ENCODE data around the gene FBXL14.

FBXL14 gene

DNA sequence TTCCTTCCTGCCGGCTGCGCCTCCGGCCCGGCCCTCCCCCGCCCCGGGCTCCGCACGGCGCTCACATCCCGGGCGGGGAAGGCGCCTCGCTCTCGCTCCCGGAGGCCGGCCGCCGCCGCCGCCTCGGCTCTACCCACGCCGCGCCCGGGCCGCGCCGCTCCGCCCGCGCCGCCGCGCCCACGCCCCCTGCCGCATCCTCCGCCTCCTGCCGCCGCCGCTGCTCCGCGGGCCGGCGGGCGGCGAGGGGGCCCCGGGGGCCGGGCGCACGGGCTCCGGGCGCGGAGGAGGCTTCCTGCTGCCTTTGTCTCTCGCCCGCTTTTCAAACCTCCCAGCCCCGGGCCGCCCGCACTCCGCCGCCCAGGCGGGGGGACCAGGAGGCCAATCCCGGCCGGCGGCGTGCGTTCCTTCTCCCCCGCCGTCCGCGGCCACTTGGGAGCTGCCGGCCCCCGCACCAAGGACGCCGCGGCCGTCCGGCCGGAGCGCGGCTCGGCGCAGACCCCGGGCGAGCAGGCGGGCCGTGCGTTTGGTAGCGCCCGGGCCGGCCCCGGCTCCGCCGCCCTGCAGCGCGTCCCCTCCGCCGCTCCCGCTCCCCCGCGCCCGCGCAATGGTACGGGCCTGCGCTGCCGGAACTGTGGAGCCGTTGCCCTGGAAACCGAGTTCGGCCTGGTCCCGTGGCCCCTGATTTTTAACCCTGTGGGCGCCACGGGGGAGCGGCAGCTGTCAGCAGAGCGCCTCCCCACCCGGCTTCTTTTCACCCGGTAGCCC is at the start of gene FBXL14:
Gene FBXL14 (minus strand): TSS at position 321 of the 765 bp plus-strand sequence. CDS start 515 bp downstream, outside the sequence.
- DNase-seq = peak; percentile 77 to 79

DNA sequence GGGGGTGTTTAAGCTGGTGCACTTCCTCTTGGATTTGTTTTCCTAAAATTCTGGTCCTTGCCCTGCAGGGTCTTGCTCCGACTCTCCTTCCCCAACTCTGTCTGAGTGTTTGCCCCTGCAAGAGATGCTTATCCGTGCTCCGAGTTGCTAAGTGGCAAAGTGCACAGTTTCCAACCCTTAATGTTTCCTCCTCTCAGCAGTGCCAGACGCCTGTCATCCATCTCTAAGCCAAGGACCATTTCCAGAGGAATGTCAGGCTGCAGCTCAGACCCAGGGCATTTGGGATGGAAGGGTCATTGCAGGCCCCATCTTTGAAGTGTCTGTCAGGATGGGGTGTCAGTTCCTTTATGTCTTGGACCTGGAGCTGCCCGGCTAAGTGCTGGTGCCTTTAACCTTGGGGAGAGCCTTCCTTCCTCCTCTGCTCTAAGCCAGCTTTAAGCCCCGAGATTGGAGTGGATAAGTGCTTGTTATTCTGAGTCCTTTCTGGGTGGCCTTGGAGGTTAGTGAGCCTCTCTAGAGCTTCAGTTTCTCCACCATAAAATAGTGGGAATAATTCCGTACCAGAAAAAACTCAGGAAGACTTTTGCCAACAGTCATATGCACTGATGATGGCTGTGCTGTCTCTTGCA is 49.6 kb upstream of the FBXL14 start:
- DNase-seq = no peak

- DNase-seq = no peak
Measured at GRCh38 chr12:1643043-1643442, 48.7 kb upstream of the FBXL14 start.

- DNase-seq = no peak
Measured at GRCh38 chr12:1642513-1642912, 48.1 kb upstream of the FBXL14 start.

DNA sequence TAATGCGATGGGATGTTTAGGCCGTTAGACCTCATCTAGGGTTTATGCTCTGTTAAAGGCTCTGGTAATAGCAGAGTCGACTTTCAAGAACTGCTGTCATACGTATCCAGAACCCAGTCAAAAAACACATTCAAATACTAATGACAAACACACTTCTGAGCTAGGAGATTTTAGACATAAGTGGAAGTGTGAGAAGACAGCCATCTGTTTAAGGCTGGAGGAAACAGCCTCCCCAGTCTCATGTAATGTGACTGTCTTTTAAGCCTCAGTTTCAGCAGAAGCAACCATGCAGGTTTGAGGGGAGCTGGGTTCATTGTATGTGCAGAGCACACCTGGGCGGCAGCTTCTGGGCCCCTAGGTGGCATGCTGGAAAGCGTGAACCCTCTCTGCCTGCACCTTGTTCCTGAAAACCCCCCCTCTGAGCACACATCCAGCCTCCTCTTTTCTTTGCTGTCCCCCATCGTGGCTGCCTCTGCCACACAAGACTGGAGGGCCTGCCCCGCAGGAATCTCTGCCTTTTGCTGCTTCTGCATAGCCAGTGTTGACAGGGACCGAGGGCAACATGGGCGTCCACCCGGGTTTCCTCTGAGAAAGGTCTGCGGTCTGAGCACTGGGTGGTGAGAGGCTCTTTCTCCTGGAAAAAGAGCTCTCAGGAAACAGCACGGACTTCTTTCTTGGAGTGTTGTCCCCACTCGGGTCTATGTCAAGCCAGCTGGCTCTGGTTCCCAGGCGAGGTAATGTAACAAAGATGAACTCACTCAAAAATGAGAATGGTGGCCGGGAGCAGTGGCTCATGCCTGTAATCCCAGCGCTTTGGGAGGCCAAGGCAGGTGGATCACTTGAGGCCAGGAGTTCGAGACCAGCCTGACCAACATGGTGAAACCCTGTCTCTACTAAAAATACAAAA is 46.2 kb upstream of the FBXL14 start:
- DNase-seq = no peak

DNA sequence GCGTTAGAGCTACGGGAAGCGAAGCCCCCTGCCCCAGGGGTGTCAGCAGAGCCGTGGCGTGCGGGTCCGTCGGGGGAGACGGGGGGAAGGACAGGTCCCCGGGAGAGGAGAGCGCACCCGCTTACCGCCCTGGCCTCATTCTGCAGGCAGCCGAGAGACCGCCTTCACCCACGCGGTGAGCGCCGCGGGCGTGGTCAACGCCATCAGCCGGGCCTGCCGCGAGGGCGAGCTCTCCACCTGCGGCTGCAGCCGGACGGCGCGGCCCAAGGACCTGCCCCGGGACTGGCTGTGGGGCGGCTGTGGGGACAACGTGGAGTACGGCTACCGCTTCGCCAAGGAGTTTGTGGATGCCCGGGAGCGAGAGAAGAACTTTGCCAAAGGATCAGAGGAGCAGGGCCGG is 45.2 kb upstream of the FBXL14 start:
- no peak for DNase-seq

- no peak for DNase-seq
Measured at GRCh38 chr12:1638203-1638602, 43.8 kb upstream of the FBXL14 start.

DNA sequence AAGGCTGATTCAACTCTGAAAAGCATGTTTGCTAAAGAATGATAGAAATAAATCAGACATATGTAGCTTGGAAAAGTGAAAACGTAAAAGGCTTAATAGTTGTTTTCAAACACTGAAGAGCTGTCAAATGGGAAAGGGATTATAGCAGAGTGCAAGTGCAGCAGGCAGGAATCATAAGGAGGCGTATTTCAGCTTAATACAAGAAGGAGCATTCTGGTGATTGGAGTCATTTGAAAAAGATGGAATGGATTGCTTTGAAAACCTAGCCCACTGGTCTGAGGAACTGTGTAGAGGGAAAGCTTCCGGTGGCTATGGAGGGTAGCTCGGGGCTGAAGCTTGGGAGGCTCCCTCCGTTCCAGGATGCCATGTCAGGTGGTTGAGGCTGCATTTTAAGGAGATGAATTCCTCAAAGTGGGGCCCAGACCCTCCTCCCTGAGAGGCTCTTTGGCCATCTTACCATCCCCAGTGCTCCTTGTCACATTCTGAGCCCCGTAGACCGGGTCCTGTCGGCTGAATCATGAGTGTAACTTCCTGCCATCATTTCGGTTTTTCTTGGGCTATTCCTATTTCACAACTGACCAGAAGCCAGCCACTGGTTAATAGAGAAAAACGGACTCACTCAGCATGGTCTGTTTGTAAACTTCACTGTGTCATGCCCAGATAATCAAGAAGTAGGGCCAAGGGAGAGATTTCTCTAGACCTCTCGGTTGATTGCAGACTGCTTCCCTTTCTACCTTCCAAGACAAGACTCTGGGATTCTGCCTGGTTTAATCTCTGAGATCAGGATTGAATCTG is 41.1 kb upstream of the FBXL14 start:
- DNase-seq = peak; percentile 90 to 93

GRCh38 chr12:1634590-1635191 is 40.3 kb upstream of the FBXL14 start:
- DNase-seq = peak; percentile 77 to 80

- DNase-seq = no peak
Measured at GRCh38 chr12:1634149-1634548, 39.8 kb upstream of the FBXL14 start.

GRCh38 chr12:1633459-1633858 is 39.1 kb upstream of the FBXL14 start:
- peak; percentile 75 to 80 for DNase-seq

DNA sequence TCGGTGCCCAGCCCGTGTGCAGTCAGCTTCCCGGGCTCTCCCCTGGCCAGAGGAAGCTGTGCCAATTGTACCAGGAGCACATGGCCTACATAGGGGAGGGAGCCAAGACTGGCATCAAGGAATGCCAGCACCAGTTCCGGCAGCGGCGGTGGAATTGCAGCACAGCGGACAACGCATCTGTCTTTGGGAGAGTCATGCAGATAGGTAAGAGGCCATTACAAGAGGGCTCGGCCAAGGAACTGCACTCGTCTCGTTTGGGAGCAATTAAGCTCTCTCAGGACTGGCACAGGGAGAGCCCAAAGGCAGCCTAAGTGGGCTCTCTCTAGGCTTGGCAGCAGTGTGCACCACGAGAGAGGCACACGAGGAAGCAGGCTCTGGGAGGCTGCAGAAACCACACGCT is 38.3 kb upstream of the FBXL14 start:
- DNase-seq = no peak

- DNase-seq = no peak
Measured at GRCh38 chr12:1630827-1631591, 36.6 kb upstream of the FBXL14 start.

DNA sequence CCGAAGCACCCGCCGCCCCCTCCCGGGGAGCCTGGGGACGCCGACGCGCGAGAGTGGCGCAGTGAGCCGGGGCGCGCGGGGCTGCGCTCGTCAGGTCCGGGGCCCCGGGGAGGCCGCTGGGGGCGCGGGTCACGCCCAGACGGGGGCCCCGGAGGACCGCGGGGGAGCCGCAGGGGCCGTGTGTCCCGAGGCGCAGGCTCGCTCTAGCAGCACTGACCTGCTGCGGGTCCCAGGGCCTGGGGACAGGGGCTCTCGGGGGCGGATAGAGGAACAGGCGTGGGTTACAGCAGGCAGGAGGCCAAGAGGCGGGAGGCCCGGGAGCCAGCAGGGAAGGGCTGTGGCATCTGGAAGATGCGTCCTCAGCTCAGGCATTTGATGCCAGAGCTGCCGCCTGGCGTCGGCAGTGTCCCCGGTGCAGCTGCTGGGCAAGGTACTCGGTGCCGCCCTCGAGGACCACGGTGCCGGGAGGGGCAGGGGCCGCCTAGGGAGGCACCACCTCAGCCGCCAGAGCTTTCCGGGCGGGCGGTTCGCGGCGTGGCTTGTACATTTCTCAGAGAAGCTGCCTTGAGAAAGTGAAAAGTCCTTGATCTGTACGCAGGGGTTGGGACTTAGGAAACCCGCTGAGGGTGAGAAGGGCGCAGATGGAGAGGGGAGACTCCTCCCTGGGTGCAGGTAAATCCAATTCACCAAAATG is 35.9 kb upstream of the FBXL14 start:
- DNase-seq = no peak

DNA sequence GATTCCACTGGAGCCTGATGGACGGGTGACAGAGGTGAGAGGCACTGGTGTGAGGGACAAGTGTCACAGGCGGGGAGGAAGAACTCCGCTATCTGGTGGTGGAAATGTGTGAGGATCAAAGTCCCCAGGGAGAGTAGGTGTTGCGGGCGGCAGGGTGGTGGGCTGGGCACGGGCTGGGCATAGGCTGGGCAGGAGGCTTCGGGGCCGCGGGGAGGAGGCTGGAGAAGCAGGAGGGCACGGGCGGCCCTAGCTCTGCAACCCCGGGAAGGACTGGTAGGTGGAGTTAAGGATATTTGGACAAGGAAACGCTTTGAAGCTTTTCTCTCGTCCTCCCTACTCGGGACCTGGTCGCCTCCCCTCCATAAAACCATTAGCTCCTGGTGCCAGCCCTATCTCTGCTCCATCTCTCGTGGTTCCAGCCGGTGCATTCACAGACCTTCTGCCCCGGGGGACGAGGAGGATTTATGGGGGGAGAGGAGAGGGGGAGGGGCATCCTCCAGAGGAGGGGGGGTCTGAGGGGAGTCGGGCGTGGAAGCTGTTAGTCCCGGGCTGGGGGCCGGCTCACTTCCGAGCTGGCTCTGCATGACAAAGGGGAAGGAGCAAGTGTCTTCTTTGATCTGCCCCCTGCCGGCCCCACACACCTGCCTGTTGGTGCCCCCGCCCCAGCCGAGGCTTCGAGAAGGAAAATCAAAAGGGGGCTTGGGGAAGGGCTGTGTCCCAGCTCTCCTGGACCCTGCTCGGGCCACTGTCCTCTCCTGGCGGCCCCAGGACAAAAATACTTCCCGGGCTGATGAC is 35.2 kb upstream of the FBXL14 start:
- no peak for DNase-seq

GRCh38 chr12:1628666-1629337 is 34.4 kb upstream of the FBXL14 start, which contains the start of gene WNT5B:
TSS of gene WNT5B (plus strand) at chr12:1629231. CDS start at chr12:1631355, 2,124 bp downstream.
- DNase-seq = no peak

- DNase-seq = no peak
Measured at GRCh38 chr12:1622406-1622805, 28.0 kb upstream of the FBXL14 start.

- DNase-seq = no peak
Measured at GRCh38 chr12:1620092-1620491, 25.7 kb upstream of the FBXL14 start.

DNA sequence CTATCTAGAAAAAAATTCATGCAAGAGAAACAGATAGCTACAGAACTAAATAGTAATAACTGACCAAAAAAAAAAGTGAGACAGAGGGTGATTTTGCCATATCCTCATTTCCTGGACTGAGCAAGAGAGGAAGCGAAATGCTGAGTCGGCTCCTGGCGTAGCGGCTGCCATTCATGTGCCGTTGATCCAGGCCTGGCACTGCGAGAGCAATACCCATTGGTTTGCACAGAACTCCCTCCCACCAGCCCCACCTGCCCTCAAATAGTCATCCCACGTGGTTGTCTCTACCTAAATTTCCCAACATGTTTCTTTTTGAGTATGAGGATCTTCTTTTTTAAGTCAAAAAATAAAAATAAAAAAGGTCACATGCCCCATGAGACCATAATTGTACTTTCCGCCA is 25.2 kb upstream of the FBXL14 start:
- peak; percentile 84 to 85 for DNase-seq

Data from AML-193 (cell line).